ENCODE measurements around the gene SF3B4.

Gene SF3B4

DNA sequence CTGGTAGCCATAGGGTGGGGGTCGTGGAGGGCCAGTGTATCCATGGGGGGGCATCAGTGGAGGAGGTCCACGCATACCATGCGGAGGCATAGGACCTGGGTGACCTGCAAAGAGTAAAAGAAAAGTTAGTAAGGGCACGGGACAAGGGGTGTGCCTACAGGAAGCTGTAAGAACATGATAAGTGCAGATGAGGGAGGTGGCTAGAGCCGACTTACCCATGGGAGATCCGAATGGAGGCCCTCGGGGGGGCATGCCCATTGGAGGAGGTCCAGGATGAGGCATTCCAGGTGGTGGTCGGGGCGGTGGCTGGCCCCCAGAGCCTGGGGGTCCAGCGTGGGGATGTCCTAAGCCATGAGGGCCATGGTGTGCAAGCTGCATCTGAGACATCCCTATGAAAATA, 4.0 kb downstream of the SF3B4 start:
- H3K4me1 Mint-ChIP-seq (ENCODE audit: low read depth): peaks cover 38% of the 10 kb centered on the region
- H3K9me3 Mint-ChIP-seq (ENCODE audit: low read depth): no peaks in the 10 kb centered on the region
- no peaks in the 10 kb centered on the region for H3K27me3 Mint-ChIP-seq
- H3K4me3 Mint-ChIP-seq: no peak overlapping the region
- peaks cover 25% of the 10 kb centered on the region for H3K36me3 Mint-ChIP-seq
- H3K27ac Mint-ChIP-seq: no peak overlapping the region

DNA sequence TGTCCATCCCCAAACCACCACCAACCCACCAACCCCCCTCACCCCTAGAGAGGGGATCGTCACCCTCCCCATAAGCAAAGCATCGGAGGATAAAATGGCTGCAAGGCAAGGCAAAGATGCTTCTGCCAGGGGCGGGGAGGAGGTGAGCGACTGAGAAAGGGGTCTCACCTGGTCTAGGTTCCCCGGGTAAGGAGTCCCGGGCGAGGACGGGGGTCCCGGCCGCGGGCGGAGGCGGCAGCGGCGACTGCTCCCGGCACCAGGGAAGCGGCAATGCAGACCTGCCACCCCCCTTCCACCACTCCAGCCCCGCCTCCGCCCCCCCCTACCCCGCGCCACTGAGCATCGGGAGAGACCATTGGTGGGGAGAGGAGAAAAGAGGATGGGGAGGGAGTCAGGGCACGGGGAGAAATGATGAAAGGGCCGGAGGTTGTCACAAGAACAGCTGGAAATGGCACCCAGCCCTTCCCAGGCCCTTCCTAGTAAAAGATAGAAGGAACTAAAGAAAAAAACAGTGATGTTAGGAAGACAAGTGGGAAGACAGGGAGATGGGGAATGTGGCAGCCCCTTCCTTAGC, 9.9 kb downstream of the SF3B4 start, which contains the start of gene SV2A:
TSS of gene SV2A (minus strand) at position 274 of the 574 bp plus-strand sequence. CDS start 4,004 bp downstream, outside the sequence.
- peaks cover 39% of the 10 kb centered on the region for H3K4me1 Mint-ChIP-seq (ENCODE audit: low read depth)
- peak within 1 kb of the TSS; percentile 89 for H3K4me3 Mint-ChIP-seq
- H3K36me3 Mint-ChIP-seq: peaks cover 9% of the 10 kb centered on the region
- H3K27me3 Mint-ChIP-seq: no peaks in the 10 kb centered on the region
- no peaks in the 10 kb centered on the region for H3K9me3 Mint-ChIP-seq (ENCODE audit: low read depth)
- peak within 1 kb of the TSS; percentile 12 for H3K27ac Mint-ChIP-seq

DNA sequence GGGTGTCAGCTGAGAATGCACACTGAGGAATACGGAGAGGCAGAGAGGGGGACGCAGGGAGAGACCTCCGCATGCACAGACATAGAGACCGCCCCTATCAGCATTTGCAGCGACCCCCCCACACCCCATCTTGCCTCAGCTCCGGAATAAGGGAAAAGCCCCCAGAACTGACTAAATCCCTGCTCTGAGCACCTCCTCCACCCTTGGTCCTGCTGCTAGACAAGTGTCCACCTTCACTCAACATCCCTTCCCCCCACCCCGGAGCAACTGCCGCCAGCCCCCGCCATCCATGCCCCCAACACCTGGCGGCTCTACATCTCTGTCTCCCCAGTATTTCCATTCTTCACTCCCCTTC, 10.7 kb downstream of the SF3B4 start:
- Mint-ChIP-seq H3K4me3 (peak overlapping the region; percentile 89), H3K36me3 (peaks cover 6% of the 10 kb centered on the region), H3K9me3 (ENCODE audit: low read depth) (no peaks in the 10 kb centered on the region), H3K27me3 (no peaks in the 10 kb centered on the region), H3K4me1 (ENCODE audit: low read depth) (peaks cover 39% of the 10 kb centered on the region), H3K27ac (no peak overlapping the region)

DNA sequence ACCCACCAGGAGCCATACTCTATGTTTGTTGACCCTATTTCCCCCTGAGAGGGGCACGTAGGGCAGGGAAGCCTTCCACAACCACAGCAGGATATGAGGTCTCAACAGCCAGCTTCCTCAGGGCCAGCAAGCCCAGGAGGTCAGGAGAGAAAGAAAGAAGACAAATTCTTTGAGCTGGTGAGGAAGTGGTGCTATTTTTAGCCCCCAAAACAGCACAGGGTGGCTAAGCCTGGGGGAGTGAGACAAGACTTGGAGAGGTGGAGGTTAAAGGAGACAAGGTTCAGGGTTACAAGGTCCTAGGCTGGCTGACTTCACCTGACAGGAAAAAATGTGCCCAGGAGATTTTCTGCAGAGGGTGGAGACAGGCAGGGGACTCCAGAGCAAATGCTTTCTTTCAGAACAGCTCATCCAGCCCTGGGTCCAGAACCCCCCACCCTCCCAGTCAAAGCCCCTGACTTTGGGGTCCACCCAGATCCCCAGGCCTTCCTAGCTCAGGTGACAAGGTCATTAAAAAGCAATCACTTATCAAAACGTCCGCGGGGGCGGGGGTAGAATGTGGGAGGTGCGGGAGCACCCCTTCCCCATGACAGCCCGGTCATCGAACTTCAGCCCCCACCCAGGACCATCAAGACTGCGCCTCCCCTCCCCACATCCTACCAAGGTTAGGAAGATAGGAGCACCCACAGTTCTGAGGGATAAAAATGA, 11.3 kb downstream of the SF3B4 start:
- H3K4me3 Mint-ChIP-seq: peak overlapping the region; percentile 89
- peaks cover 2% of the 10 kb centered on the region for H3K36me3 Mint-ChIP-seq
- peaks cover 39% of the 10 kb centered on the region for H3K4me1 Mint-ChIP-seq (ENCODE audit: low read depth)
- H3K9me3 Mint-ChIP-seq (ENCODE audit: low read depth): no peaks in the 10 kb centered on the region
- H3K27ac Mint-ChIP-seq: peak overlapping the region; percentile 59
- no peaks in the 10 kb centered on the region for H3K27me3 Mint-ChIP-seq

DNA sequence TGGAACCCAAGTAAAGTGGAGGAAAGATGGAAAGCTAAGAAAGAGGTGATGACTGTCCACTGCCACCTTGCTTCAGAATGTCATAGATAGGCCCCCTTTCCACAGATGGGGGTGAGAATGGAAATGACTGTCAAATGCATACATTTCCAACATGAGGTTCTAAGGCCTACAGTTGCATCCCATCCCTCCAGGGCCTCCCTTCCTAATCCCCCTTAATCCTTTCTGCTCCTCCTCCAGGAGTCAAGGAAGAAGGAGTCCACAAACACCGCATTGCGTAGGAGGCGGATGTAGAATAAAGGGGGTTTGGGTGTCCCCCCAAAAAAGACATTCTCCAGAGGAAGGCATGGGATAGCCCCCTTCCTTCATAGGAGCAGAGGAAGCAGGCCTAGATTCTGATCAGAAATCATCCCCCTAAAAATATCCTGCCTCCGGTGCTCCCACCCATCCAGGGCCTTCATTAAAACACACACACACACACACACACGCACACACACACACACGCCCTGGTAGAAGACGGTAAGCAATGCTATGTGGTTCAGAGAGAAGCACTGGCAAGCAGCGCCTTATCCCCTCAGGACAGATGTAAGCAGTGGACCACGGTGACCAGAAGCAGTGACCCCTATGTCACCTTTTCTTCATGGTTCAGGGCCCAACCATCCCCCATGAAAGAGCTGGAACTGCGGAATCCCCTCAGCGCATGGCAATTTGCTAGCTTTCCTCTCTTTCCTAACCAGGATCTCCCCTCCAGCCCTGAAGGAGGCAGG, 12.0 kb downstream of the SF3B4 start:
- Mint-ChIP-seq H3K9me3 (ENCODE audit: low read depth) (no peaks in the 10 kb centered on the region), H3K4me1 (ENCODE audit: low read depth) (peaks cover 39% of the 10 kb centered on the region), H3K27ac (peak overlapping the region; percentile 59), H3K27me3 (no peaks in the 10 kb centered on the region), H3K36me3 (peaks cover 2% of the 10 kb centered on the region), H3K4me3 (peak overlapping the region; percentile 89)

DNA sequence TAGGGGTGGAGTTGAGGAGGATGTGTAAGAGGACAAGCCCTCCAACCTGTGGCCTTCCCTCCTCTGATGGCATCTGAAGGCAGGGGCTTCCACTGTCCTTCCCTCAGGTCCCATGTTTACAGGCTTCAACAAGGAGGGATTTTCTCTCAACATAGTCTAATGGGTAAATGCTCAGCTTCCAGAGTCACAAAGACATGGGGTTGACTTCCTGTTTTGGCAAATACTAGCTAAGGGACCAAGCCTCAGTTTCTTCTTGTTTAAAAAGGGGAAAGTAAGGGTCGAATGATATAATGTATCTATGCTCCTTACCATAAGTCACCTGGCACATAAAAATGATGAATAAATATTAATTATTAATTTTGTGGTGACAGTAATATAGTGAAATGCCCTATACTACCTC, 13.1 kb downstream of the SF3B4 start:
- Mint-ChIP-seq H3K4me3 (no peak overlapping the region), H3K27ac (no peak overlapping the region), H3K9me3 (ENCODE audit: low read depth) (no peaks in the 10 kb centered on the region), H3K36me3 (peaks cover 2% of the 10 kb centered on the region), H3K4me1 (ENCODE audit: low read depth) (peaks cover 39% of the 10 kb centered on the region), H3K27me3 (no peaks in the 10 kb centered on the region)

DNA sequence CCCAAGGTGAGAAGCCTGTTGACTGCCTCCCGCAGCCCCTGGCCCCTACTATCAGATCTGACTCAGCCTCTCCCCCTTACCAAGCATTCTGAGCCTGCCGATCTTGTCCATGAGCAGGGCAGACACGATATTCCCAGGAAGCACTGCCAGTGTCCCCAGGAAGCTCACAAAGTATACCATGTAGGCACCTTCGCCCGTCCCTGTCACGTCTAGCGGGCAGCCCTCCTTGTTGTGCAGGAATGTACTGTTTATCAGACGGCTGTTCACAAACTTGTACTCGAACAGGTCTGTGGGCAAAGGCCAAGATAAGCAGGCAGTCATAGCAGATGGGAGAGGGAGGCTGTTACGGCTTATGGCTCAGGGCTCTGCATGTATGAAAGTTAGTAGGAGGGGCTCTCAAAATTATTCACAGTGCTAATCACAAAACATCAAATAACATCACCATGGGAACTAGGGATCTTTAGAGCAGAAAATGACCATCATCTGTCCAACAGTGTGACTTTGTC, 21.0 kb downstream of the SF3B4 start:
- Mint-ChIP-seq H3K9me3 (ENCODE audit: low read depth) (no peaks in the 10 kb centered on the region), H3K36me3 (peaks cover 7% of the 10 kb centered on the region), H3K27ac (no peak overlapping the region), H3K27me3 (no peaks in the 10 kb centered on the region), H3K4me3 (no peak overlapping the region), H3K4me1 (ENCODE audit: low read depth) (peaks cover 2% of the 10 kb centered on the region)

DNA sequence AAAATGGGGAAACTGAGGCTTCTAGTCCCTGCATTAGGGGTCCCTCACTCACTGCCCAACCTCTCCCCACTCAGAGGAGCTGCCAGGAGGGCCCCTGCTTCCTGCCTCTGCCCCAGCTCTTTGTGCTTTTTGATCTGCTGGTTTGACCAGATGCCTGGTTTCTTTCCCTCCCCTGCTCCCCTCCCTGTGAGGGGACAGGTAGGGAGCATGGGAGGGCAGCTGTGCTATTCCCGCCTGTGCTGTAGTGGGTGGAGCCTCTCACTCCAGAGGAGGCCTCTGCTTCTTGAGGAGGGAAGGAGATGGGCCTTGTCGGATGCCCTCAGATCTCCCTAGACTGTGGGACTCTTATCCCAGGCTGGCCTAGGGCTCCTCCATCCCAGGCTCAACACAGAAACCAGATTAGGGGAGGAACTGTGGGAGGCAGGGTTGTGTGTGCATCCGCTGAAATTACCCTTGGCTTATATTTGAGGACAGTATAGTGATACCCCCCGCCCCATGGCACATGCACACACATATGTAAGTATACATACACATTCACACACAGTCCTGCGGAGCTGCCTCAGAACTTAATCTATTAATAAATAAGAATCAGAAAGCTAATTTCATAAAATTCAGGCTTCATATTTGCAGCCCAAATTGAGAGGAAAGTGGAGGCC, 23.6 kb downstream of the SF3B4 start:
- no peak overlapping the region for H3K27ac Mint-ChIP-seq
- no peak overlapping the region for H3K4me3 Mint-ChIP-seq
- no peaks in the 10 kb centered on the region for H3K9me3 Mint-ChIP-seq (ENCODE audit: low read depth)
- H3K36me3 Mint-ChIP-seq: peaks cover 5% of the 10 kb centered on the region
- no peaks in the 10 kb centered on the region for H3K27me3 Mint-ChIP-seq
- H3K4me1 Mint-ChIP-seq (ENCODE audit: low read depth): peaks cover 20% of the 10 kb centered on the region

DNA sequence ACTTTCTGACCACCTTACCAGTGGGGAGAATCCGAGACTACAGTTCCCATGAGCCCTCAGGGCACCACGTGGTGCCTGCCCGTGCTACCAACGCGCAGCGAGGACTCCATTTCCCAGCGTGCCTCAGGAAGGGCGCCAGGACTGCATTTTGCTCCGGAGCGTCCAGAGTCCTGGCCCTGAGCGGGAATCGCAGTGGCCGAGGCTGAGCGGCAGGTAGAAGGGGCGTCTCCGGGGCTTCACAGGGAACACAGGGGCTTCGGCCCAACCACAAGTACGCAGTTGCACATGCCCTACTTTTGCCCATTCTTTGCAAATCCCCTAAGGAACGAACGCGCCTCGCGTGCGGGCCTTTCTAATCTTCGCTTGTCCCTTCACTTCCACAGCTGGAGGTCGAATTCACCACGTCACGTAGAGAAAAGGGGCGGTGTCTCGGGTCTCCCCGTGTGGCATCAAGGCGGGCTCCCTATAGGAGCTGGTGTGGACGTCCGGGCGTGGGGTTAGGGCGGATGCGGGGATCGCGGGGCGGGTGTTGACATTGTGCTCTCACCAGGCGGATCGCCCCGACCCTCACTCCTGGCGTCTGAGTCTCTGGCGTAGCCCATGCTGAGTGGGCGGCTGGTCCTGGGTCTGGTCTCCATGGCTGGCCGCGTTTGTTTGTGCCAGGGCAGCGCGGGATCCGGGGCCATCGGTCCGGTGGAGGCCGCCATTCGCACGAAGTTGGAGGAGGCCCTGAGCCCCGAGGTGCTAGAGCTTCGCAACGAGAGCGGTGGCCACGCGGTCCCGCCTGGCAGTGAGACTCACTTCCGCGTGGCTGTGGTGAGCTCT, 27.9 kb downstream of the SF3B4 start, which contains the start of gene BOLA1:
TSS of gene BOLA1 (plus strand) at position 109 of the 825 bp plus-strand sequence. CDS start at position 601, 492 bp downstream.
- H3K9me3 Mint-ChIP-seq (ENCODE audit: low read depth): no peaks in the 10 kb centered on the region
- peak within 1 kb of the TSS; percentile 92 for H3K4me3 Mint-ChIP-seq
- H3K27ac Mint-ChIP-seq: peak within 1 kb of the TSS; percentile 95
- H3K4me1 Mint-ChIP-seq (ENCODE audit: low read depth): peaks cover 23% of the 10 kb centered on the region
- no peaks in the 10 kb centered on the region for H3K27me3 Mint-ChIP-seq
- peaks cover 2% of the 10 kb centered on the region for H3K36me3 Mint-ChIP-seq

DNA sequence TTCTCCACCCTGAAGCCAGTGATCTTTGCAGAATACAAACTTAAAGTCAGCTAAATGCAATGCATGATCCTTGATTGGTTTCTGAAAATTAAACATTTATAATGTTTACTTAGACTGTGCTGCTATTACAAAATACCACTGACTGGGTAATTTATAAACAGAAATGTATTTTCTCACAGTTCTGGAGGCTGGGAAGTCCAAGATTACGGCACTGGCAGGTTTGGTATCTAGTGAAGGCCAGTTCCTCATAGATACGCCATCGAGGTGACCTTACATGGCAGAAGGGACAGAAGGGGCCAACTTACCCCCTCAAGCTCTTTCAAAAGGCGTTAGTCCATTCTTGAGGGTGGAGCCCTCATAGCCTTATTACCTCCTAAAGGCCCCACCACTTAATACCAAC, 31.0 kb downstream of the SF3B4 start:
- Mint-ChIP-seq H3K27ac (no peak overlapping the region), H3K36me3 (no peaks in the 10 kb centered on the region), H3K4me1 (ENCODE audit: low read depth) (peaks cover 21% of the 10 kb centered on the region), H3K27me3 (no peaks in the 10 kb centered on the region), H3K4me3 (no peak overlapping the region), H3K9me3 (ENCODE audit: low read depth) (no peaks in the 10 kb centered on the region)

DNA sequence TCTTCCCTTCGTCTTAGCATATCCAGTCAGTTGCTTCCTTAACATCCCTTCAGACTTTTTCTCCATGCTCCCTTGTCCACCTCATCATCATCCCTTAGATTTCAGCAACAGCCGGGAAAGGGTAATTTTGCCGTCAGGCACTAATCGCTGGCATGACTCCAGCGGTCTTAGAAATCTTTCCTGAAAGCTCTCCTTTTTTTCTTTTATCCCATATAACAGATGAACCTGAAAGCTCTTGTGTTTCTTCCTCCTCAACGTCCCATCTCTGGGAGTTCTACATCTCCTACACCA, 38.7 kb downstream of the SF3B4 start:
- no peaks in the 10 kb centered on the region for H3K36me3 Mint-ChIP-seq
- no peaks in the 10 kb centered on the region for H3K27me3 Mint-ChIP-seq
- H3K9me3 Mint-ChIP-seq (ENCODE audit: low read depth): no peaks in the 10 kb centered on the region
- H3K4me3 Mint-ChIP-seq: no peak overlapping the region
- peaks cover 4% of the 10 kb centered on the region for H3K4me1 Mint-ChIP-seq (ENCODE audit: low read depth)
- H3K27ac Mint-ChIP-seq: no peak overlapping the region

DNA sequence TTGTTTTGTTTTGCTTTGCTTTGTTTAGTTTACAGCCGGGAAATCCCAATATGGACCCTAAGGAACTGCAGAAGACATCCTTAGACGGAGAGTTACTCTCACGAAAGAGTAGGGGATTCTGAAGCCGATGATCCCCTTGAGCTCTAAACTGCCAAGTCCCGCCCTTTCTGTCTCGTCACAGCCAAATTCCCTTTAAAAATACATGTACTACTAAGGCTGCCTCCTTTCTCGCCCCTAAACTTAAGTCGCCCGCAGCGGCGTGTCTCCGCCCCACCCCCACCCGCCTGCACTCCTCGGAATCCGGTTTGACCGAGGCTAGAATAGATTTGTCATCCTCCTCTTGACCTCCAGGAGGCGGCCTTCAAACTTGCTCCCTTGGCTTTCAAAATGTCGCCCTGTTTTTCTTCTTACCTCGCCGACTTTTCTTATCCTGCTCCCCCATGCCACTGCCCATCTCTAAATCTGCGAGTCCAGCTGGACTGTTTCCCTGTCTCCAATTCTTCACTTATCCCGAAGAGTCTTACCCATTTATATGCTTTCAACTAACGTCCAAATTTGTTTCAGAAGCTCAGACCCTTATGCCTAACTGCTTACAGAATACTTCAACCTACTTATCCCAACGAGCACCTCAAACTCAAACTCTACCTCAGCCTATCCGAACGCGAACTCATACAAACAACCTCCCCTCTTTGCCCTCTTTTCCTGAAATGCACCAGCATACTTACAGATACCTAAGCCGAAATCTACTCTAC, 39.2 kb downstream of the SF3B4 start:
- no peaks in the 10 kb centered on the region for H3K36me3 Mint-ChIP-seq
- H3K27ac Mint-ChIP-seq: no peak overlapping the region
- H3K4me1 Mint-ChIP-seq (ENCODE audit: low read depth): peaks cover 4% of the 10 kb centered on the region

DNA sequence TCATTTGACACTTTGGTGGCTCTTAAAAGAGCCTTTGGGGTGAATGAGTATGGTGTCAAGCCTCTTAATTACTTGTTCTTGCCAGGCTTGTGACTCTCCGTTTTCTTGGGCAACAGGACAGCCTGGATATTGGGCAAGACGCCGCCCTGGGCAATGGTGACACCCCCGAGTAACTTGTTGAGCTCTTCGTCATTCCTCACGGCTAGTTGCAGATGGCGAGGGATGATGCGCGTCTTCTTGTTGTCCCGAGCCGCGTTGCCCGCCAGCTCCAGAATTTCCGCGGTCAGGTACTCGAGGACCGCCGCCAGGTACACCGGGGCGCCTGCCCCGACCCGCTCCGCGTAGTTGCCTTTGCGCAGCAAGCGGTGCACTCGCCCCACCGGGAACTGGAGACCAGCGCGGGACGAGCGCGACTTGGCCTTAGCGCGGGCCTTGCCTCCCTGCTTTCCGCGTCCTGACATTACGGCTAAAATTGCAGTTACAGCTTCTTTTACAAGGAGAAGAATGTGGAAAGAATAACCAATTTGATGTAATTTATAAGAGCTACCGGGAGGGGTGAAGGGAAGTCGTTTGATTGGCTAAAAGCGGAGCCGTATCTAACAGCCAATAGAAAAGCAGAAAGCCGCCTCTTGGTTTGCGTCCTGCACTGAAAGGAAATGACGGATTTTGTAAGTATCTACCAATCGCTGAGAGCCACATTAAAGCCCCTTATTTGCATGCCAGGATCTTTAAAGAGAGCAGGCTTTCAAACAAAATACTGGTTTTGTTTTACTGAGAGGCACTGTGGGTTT, 40.0 kb downstream of the SF3B4 start:
- Mint-ChIP-seq H3K4me1 (ENCODE audit: low read depth) (peaks cover 4% of the 10 kb centered on the region), H3K9me3 (ENCODE audit: low read depth) (no peaks in the 10 kb centered on the region), H3K27me3 (no peaks in the 10 kb centered on the region), H3K4me3 (no peak overlapping the region), H3K27ac (no peak overlapping the region), H3K36me3 (no peaks in the 10 kb centered on the region)

More for the DNA sequence above, 39.2 kb downstream of the SF3B4 start:
- no peak overlapping the region for H3K4me3 Mint-ChIP-seq
- H3K27me3 Mint-ChIP-seq: no peaks in the 10 kb centered on the region
- H3K9me3 Mint-ChIP-seq (ENCODE audit: low read depth): no peaks in the 10 kb centered on the region
